Vagina (tissue), 2 donors: ENCODE data around the gene WWOX. TPM values are rescaled to one million over a fixed set of nuclear protein-coding genes. Genes with fewer than 3 reads are reported as not detected.

ENCODE experiments used
- DNase-seq, 2 donors: peaks; one replicate each; pipeline ENCODE4 v3.0.0-alpha.2; 2017; ENCODE audit errors: extremely low spot score in 2 of 2
- H3K27ac ChIP-seq: fragments of 200-600 bp; sonication (generic); one replicate; pipeline ENCODE4 v1.5.1; 2019
- H3K27me3 ChIP-seq: fragments of 200-600 bp; sonication (generic); one replicate; pipeline ENCODE4 v1.5.1; 2019
- H3K36me3 ChIP-seq, 2 donors: fragments of 200-600 bp; sonication (generic); one replicate each; pipeline ENCODE4 v1.5.1; 2017 to 2019
- H3K4me1 ChIP-seq: fragments of 200-600 bp; sonication (generic); one replicate; pipeline ENCODE4 v1.5.1; 2019
- H3K4me3 ChIP-seq, 2 donors: fragments of 200-600 bp; sonication (generic); 1 replicate in 1 of 2; 2 replicates in 1 of 2; pipeline ENCODE4 v1.5.1; 2016 to 2019
- H3K9me3 ChIP-seq: fragments of 200-600 bp; sonication (generic); one replicate; pipeline ENCODE4 v1.5.1; 2019
- CTCF ChIP-seq, 3 experiments: fragments of 450-650 bp in 2 of 3; fragments of 200-600 bp in 1 of 3; sonication (generic) in 1 of 3; IDR thresholded peaks; one replicate each; pipeline ENCODE4 v1.5.1; 2017 to 2019; ENCODE audit warnings: antibody characterized with exemption in 3 of 3, mild to moderate bottlenecking in 2 of 3, moderate library complexity in 2 of 3
- POLR2A ChIP-seq, 2 donors: fragments of 450-650 bp; IDR thresholded peaks; one replicate each; pipeline ENCODE4 v1.6.1; 2017; ENCODE audit warnings: antibody characterized with exemption in 2 of 2, mild to moderate bottlenecking in 2 of 2, moderate library complexity in 2 of 2
- POLR2AphosphoS5 ChIP-seq, 2 donors: sonication (generic); formaldehyde crosslinking; IDR thresholded peaks; one replicate each; pipeline ENCODE4 v1.9.0; 2017; ENCODE audit warnings: antibody characterized with exemption in 2 of 2, mild to moderate bottlenecking in 2 of 2, low read depth in 1 of 2; ENCODE audit not compliant: insufficient read depth in 1 of 2
- intact Hi-C: fragments of 100-400 bp; cut with DNase I; formaldehyde crosslinking; loops from one replicate; pipeline ENCODE4 v1.15.1; 2023
- total RNA-seq: library from RNA; depleted of rRNA; stranded (reverse); fragments of >200 nt; gene quantifications from one replicate; pipeline ENCODE4 v1.2.3, GENCODE V29; 2016

WWOX gene
- total RNA-seq, 1 donor from 2014 or later: 33.1 TPM

GRCh38 chr16:79096246-79096645 lies 996.8 kb downstream of the WWOX start:
- Histone ChIP-seq H3K27ac (no peak overlapping the region), H3K4me1 (no peaks in the 10 kb centered on the region), H3K4me3 (no peak overlapping the region), H3K27me3 (no peaks in the 10 kb centered on the region), H3K36me3 (no peaks in the 10 kb centered on the region), H3K9me3 (no peaks in the 10 kb centered on the region)
- TF ChIP-seq POLR2AphosphoS5 (IDR thresholded peaks at IDR 0.05; ENCODE audit: insufficient read depth in 1 of 2, low read depth in 1 of 2): no peak
- TF ChIP-seq POLR2A (IDR thresholded peaks at IDR 0.05): no peak
- no peak for TF ChIP-seq CTCF (IDR thresholded peaks at IDR 0.05)
- intact Hi-C loops: no loop called here
- no peak for DNase-seq

DNA sequence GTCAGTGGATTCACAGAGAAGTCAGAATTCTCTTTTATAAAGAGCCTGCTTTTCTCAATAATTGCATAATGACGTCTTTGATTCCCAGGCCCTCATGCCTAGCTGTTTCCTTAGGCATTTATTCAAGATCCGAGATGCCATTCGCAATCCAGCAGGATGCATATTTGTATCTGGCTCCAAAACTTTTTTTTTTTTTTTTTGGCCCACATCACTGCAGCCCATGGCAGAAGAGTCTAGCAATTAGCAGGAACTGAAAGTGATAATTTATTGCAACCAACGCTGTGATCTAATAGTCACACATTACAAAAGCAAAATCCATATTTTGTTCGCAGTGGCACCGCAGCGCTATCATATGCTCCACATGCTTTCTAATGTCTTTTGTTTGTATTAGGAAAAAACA lies 997.7 kb downstream of the WWOX start:
- TF ChIP-seq POLR2AphosphoS5 (IDR thresholded peaks at IDR 0.05; ENCODE audit: insufficient read depth in 1 of 2, low read depth in 1 of 2) (no peak), CTCF (IDR thresholded peaks at IDR 0.05) (no peak), POLR2A (IDR thresholded peaks at IDR 0.05) (no peak)
- H3K36me3 ChIP-seq: no peaks in the 10 kb centered on the region
- H3K4me1 ChIP-seq: no peaks in the 10 kb centered on the region
- H3K4me3 ChIP-seq: no peak overlapping the region
- no peak overlapping the region for H3K27ac ChIP-seq
- no peaks in the 10 kb centered on the region for H3K9me3 ChIP-seq
- no peaks in the 10 kb centered on the region for H3K27me3 ChIP-seq
- intact Hi-C loops: no loop called here
- no peak for DNase-seq

GRCh38 chr16:79097771-79098170 lies 998.3 kb downstream of the WWOX start:
- Histone ChIP-seq H3K4me3 (no peak overlapping the region), H3K4me1 (no peaks in the 10 kb centered on the region), H3K27me3 (no peaks in the 10 kb centered on the region), H3K27ac (no peak overlapping the region), H3K36me3 (no peaks in the 10 kb centered on the region), H3K9me3 (no peaks in the 10 kb centered on the region)
- intact Hi-C loops: no loop called here
- DNase-seq: no peak
- TF ChIP-seq CTCF (IDR thresholded peaks at IDR 0.05) (no peak), POLR2A (IDR thresholded peaks at IDR 0.05) (no peak), POLR2AphosphoS5 (IDR thresholded peaks at IDR 0.05; ENCODE audit: insufficient read depth in 1 of 2, low read depth in 1 of 2) (peak in 1 of 2 donors; percentile 57)

DNA sequence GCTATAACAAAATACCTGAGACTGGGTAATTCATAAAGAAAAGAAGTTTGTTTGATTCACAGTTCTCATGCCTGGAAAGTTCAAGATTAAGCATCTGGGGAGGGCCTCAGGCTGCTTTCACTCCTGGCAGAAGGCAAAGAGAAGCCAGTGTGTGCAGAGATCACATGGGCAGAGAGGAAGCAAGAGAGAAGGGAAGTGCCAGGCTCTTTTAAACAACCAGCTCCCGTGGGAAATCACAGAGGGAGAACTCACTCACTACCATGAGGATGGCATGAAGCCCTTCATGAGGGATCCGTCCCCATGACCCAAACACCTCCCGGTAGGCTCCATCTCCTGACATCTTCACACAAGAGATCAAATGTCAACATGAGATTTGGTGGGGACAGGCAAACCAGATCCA lies 999.5 kb downstream of the WWOX start:
- TF ChIP-seq CTCF (IDR thresholded peaks at IDR 0.05) (no peak), POLR2A (IDR thresholded peaks at IDR 0.05) (no peak), POLR2AphosphoS5 (IDR thresholded peaks at IDR 0.05; ENCODE audit: insufficient read depth in 1 of 2, low read depth in 1 of 2) (no peak)
- Histone ChIP-seq H3K9me3 (no peaks in the 10 kb centered on the region), H3K4me3 (no peak overlapping the region), H3K27ac (no peak overlapping the region), H3K4me1 (no peaks in the 10 kb centered on the region), H3K36me3 (no peaks in the 10 kb centered on the region), H3K27me3 (no peaks in the 10 kb centered on the region)
- DNase-seq: no peak
- intact Hi-C loops: no loop called here

DNA sequence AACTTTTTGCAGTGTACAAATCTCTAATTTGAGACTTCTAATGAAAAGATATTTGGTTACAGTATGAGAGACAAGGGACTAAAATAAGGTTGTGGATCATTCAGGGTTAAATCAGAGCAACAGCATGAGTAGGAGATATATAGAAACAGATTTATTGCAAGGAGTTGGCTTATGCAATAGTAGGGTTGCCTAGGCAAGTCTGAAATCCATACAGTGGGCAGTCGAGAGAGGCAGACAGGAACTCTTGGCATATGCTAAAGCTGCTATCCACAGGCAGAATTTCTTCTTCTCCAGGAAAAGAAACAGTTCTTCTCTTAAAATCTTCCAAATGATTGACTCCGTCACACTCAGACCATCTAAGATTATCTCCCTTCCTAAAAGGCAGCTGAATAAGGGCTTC lies 1000.3 kb downstream of the WWOX start:
- DNase-seq: no peak
- Histone ChIP-seq H3K27me3 (no peaks in the 10 kb centered on the region), H3K9me3 (no peaks in the 10 kb centered on the region), H3K27ac (no peak overlapping the region), H3K4me3 (no peak overlapping the region), H3K4me1 (no peaks in the 10 kb centered on the region), H3K36me3 (no peaks in the 10 kb centered on the region)
- intact Hi-C loops: no loop called here
- no peak for TF ChIP-seq POLR2AphosphoS5 (IDR thresholded peaks at IDR 0.05; ENCODE audit: insufficient read depth in 1 of 2, low read depth in 1 of 2)
- TF ChIP-seq CTCF (IDR thresholded peaks at IDR 0.05): no peak
- TF ChIP-seq POLR2A (IDR thresholded peaks at IDR 0.05): no peak
